ENCODE measurements around the gene SCAMP4.

DNA sequence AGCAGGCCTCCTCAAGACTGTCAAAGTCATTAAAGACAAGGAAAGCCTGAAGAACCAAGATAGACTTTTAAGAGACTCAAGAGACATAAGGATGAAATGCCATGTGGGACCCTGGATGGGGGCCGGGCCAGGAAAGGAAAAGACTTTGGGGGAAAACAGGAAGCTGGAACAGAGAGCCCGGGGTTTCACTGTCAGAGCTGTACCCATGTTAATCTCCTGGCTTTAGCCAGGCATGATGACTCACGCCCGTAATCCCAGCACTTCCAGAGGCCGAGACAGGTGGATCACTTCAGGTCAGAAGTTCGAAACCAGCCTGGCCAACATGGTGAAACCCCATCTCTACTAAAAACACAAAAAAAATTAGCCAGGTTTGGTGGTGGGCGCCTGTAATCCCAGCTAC is 36.2 kb upstream of the SCAMP4 start:
- TF ChIP-seq, protein P1, sequence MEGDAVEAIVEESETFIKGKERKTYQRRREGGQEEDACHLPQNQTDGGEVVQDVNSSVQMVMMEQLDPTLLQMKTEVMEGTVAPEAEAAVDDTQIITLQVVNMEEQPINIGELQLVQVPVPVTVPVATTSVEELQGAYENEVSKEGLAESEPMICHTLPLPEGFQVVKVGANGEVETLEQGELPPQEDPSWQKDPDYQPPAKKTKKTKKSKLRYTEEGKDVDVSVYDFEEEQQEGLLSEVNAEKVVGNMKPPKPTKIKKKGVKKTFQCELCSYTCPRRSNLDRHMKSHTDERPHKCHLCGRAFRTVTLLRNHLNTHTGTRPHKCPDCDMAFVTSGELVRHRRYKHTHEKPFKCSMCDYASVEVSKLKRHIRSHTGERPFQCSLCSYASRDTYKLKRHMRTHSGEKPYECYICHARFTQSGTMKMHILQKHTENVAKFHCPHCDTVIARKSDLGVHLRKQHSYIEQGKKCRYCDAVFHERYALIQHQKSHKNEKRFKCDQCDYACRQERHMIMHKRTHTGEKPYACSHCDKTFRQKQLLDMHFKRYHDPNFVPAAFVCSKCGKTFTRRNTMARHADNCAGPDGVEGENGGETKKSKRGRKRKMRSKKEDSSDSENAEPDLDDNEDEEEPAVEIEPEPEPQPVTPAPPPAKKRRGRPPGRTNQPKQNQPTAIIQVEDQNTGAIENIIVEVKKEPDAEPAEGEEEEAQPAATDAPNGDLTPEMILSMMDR (IDR thresholded peaks at IDR 0.05) = no peak
- TF ChIP-seq POLR2AphosphoS5 (IDR thresholded peaks at IDR 0.05) = no peak
